Left ventricle myocardium inferior (tissue), 1 donor: ENCODE data around the gene RSRP1. TPM values are rescaled to one million over a fixed set of nuclear protein-coding genes. Genes with fewer than 3 reads are reported as not detected.
A peak's percentile ranks its signal among the peaks of the same experiment; 100 is the strongest.

ENCODE experiments used
- DNase-seq: peaks from one replicate; pipeline ENCODE4 v3.0.0-alpha.2; 2020
- H3K27ac ChIP-seq: fragments of 200-600 bp; replicated peaks from 2 replicates; pipeline ENCODE4 v1.8.0; 2021
- H3K27me3 ChIP-seq: fragments of 200-600 bp; 2 replicates; pipeline ENCODE4 v1.8.0; 2021; ENCODE audit warnings: low read depth
- H3K36me3 ChIP-seq: fragments of 200-600 bp; 2 replicates; pipeline ENCODE4 v1.8.0; 2021
- H3K4me1 ChIP-seq: fragments of 200-600 bp; 2 replicates; pipeline ENCODE4 v1.8.0; 2021
- H3K4me3 ChIP-seq: fragments of 200-600 bp; 2 replicates; pipeline ENCODE4 v1.8.0; 2021; ENCODE audit warnings: mild to moderate bottlenecking, moderate library complexity
- H3K9me3 ChIP-seq: fragments of 200-600 bp; replicated peaks from 2 replicates; pipeline ENCODE4 v1.8.0; 2021
- CTCF ChIP-seq: fragments of 200-600 bp; IDR thresholded peaks from 2 replicates; pipeline ENCODE4 v1.8.0; 2021; ENCODE audit warnings: antibody characterized with exemption, mild to moderate bottlenecking, borderline replicate concordance
- intact Hi-C: fragments of 100-400 bp; cut with micrococcal nuclease; formaldehyde crosslinking; loops from one replicate; pipeline ENCODE4 v1.11.0; 2022
- total RNA-seq: library from RNA; stranded (reverse); fragmentation: NEBNext Ultra II Directional; extraction: Animal tissue kit (Norgen Biotek cat#: 25700); gene quantifications from one replicate; pipeline ENCODE4 v1.2.1, GENCODE V29; 2021
- donor health status: DM: no; HTN: yes; CAD: no; lungs with severe emphysema.

RSRP1 gene
- total RNA-seq, 1 donor from 2014 or later, result 41.1 TPM

- H3K27ac ChIP-seq, result peak overlapping the region; percentile 100
- H3K4me3 ChIP-seq, result peak overlapping the region; percentile 96
- DNase-seq, result peak; percentile 27
- no peak for TF ChIP-seq CTCF
- H3K27me3 ChIP-seq, result no peaks in the 10 kb centered on the region
- H3K4me1 ChIP-seq, result peaks cover 63% of the 10 kb centered on the region
- no peaks in the 10 kb centered on the region for H3K9me3 ChIP-seq
- intact Hi-C loops, result loop anchor here (10.0 kb wide), 1 partner anchor 98 kb away; no protein-coding TSS in a partner anchor
- H3K36me3 ChIP-seq, result peaks cover 50% of the 10 kb centered on the region
These were observed 642 bp downstream of the RSRP1 start for GRCh38 chr1:25246600-25247023.

- Histone ChIP-seq H3K4me3 (peak overlapping the region; percentile 96), H3K4me1 (peaks cover 69% of the 10 kb centered on the region), H3K27ac (peak overlapping the region; percentile 100), H3K9me3 (no peaks in the 10 kb centered on the region), H3K36me3 (peaks cover 56% of the 10 kb centered on the region), H3K27me3 (no peaks in the 10 kb centered on the region)
- TF ChIP-seq CTCF, result no peak
- DNase-seq, result no peak
- intact Hi-C loops, result loop anchor here (10.0 kb wide), 1 partner anchor 99 kb away; no protein-coding TSS in a partner anchor
These were observed 1.2 kb downstream of the RSRP1 start for GRCh38 chr1:25245809-25246599.

- intact Hi-C loops, result loop anchor here (10.0 kb wide), 1 partner anchor 99 kb away; no protein-coding TSS in a partner anchor
- Histone ChIP-seq H3K27me3 (no peaks in the 10 kb centered on the region), H3K4me1 (peaks cover 75% of the 10 kb centered on the region), H3K4me3 (peak overlapping the region; percentile 96), H3K36me3 (peaks cover 62% of the 10 kb centered on the region), H3K27ac (peak overlapping the region; percentile 100), H3K9me3 (no peaks in the 10 kb centered on the region)
- TF ChIP-seq CTCF, result no peak
- DNase-seq, result no peak
These were observed 1.9 kb downstream of the RSRP1 start for GRCh38 chr1:25245393-25245792.

- intact Hi-C loops, result loop anchor here (10.0 kb wide), 1 partner anchor 101 kb away; no protein-coding TSS in a partner anchor
- Histone ChIP-seq H3K27me3 (no peaks in the 10 kb centered on the region), H3K9me3 (no peaks in the 10 kb centered on the region), H3K4me3 (peak overlapping the region; percentile 96), H3K27ac (no peak overlapping the region), H3K36me3 (peaks cover 63% of the 10 kb centered on the region), H3K4me1 (peaks cover 90% of the 10 kb centered on the region)
- no peak for TF ChIP-seq CTCF
- no peak for DNase-seq
These were observed 3.3 kb downstream of the RSRP1 start for GRCh38 chr1:25243907-25244306.

GRCh38 chr1:25239681-25240541 is 7.3 kb downstream of the RSRP1 start:
- DNase-seq, result peak; percentile 92
- Histone ChIP-seq H3K36me3 (peaks cover 47% of the 10 kb centered on the region), H3K27ac (peak overlapping the region; percentile 95), H3K9me3 (no peaks in the 10 kb centered on the region), H3K4me3 (peak overlapping the region; percentile 69), H3K27me3 (no peaks in the 10 kb centered on the region), H3K4me1 (peaks cover 80% of the 10 kb centered on the region)
- TF ChIP-seq CTCF, result peak; percentile 75
- intact Hi-C loops, result loop anchor here (10.0 kb wide), 1 partner anchor 105 kb away; no protein-coding TSS in a partner anchor
